T-helper 1 cell treated with Interleukin-12 subunit alpha and Interleukin-12 subunit beta and Interleukin-4 antibody, amounts not matched to agents 30 μg/mL and 1 μg/mL, for 36 hours (primary cell): ENCODE measurements around the gene DSTN.

ENCODE experiments used
- H3K27ac Mint-ChIP-seq: one replicate; pipeline ENCODE4 v1.8.0; 2021; ENCODE audit warnings: mild to moderate bottlenecking, mixed read lengths
- H3K27me3 Mint-ChIP-seq: one replicate; pipeline ENCODE4 v1.8.0; 2021; ENCODE audit warnings: low read depth, mixed read lengths
- H3K36me3 Mint-ChIP-seq: one replicate; pipeline ENCODE4 v1.8.0; 2021; ENCODE audit warnings: low read depth, mixed read lengths
- H3K4me1 Mint-ChIP-seq: one replicate; pipeline ENCODE4 v1.8.0; 2021; ENCODE audit warnings: low read depth, mixed read lengths
- H3K4me3 Mint-ChIP-seq: one replicate; pipeline ENCODE4 v1.8.0; 2021; ENCODE audit warnings: mild to moderate bottlenecking, moderate library complexity, mixed read lengths
- H3K9me3 Mint-ChIP-seq: one replicate; pipeline ENCODE4 v1.8.0; 2021; ENCODE audit warnings: mixed read lengths

The DSTN gene

GRCh38 chr20:17645010-17645409 lies 75.1 kb downstream of the DSTN start:
- Mint-ChIP-seq H3K4me1 (peaks cover 8% of the 10 kb centered on the region), H3K4me3 (no peak overlapping the region), H3K27ac (no peak overlapping the region), H3K27me3 (no peaks in the 10 kb centered on the region), H3K36me3 (peaks cover 3% of the 10 kb centered on the region), H3K9me3 (no peaks in the 10 kb centered on the region)

GRCh38 chr20:17645546-17646208 lies 75.8 kb downstream of the DSTN start:
- H3K36me3 Mint-ChIP-seq = peaks cover 1% of the 10 kb centered on the region
- H3K27ac Mint-ChIP-seq = no peak overlapping the region
- peaks cover 8% of the 10 kb centered on the region for H3K4me1 Mint-ChIP-seq
- H3K27me3 Mint-ChIP-seq = no peaks in the 10 kb centered on the region
- no peaks in the 10 kb centered on the region for H3K9me3 Mint-ChIP-seq
- no peak overlapping the region for H3K4me3 Mint-ChIP-seq

GRCh38 chr20:17646209-17646960 lies 76.5 kb downstream of the DSTN start:
- H3K4me3 Mint-ChIP-seq = no peak overlapping the region
- H3K27ac Mint-ChIP-seq = no peak overlapping the region
- peaks cover 8% of the 10 kb centered on the region for H3K4me1 Mint-ChIP-seq
- H3K36me3 Mint-ChIP-seq = peaks cover 1% of the 10 kb centered on the region
- no peaks in the 10 kb centered on the region for H3K9me3 Mint-ChIP-seq
- H3K27me3 Mint-ChIP-seq = no peaks in the 10 kb centered on the region

GRCh38 chr20:17646961-17647301 lies 77.1 kb downstream of the DSTN start:
- peaks cover 8% of the 10 kb centered on the region for H3K4me1 Mint-ChIP-seq
- no peak overlapping the region for H3K27ac Mint-ChIP-seq
- no peak overlapping the region for H3K4me3 Mint-ChIP-seq
- no peaks in the 10 kb centered on the region for H3K36me3 Mint-ChIP-seq
- H3K9me3 Mint-ChIP-seq = no peaks in the 10 kb centered on the region
- no peaks in the 10 kb centered on the region for H3K27me3 Mint-ChIP-seq

GRCh38 chr20:17647391-17648314 lies 77.8 kb downstream of the DSTN start:
- Mint-ChIP-seq H3K4me1 (peaks cover 8% of the 10 kb centered on the region), H3K27ac (no peak overlapping the region), H3K4me3 (no peak overlapping the region), H3K36me3 (no peaks in the 10 kb centered on the region), H3K9me3 (no peaks in the 10 kb centered on the region), H3K27me3 (no peaks in the 10 kb centered on the region)

- Mint-ChIP-seq H3K36me3 (no peaks in the 10 kb centered on the region), H3K27ac (no peak overlapping the region), H3K4me3 (no peak overlapping the region), H3K9me3 (no peaks in the 10 kb centered on the region), H3K27me3 (no peaks in the 10 kb centered on the region), H3K4me1 (peaks cover 8% of the 10 kb centered on the region)
Measured at GRCh38 chr20:17648315-17648646, 78.4 kb downstream of the DSTN start.

- H3K27ac Mint-ChIP-seq = no peak overlapping the region
- H3K9me3 Mint-ChIP-seq = no peaks in the 10 kb centered on the region
- H3K36me3 Mint-ChIP-seq = peaks cover 1% of the 10 kb centered on the region
- H3K4me3 Mint-ChIP-seq = no peak overlapping the region
- peaks cover 9% of the 10 kb centered on the region for H3K4me1 Mint-ChIP-seq
- no peaks in the 10 kb centered on the region for H3K27me3 Mint-ChIP-seq
Measured at GRCh38 chr20:17648791-17649730, 79.2 kb downstream of the DSTN start.

- Mint-ChIP-seq H3K4me1 (peaks cover 12% of the 10 kb centered on the region), H3K27me3 (no peaks in the 10 kb centered on the region), H3K36me3 (peaks cover 5% of the 10 kb centered on the region), H3K4me3 (no peak overlapping the region), H3K27ac (no peak overlapping the region), H3K9me3 (no peaks in the 10 kb centered on the region)
Measured at GRCh38 chr20:17650301-17651128, 80.6 kb downstream of the DSTN start.

- H3K4me3 Mint-ChIP-seq = no peak overlapping the region
- peaks cover 5% of the 10 kb centered on the region for H3K36me3 Mint-ChIP-seq
- no peak overlapping the region for H3K27ac Mint-ChIP-seq
- H3K27me3 Mint-ChIP-seq = no peaks in the 10 kb centered on the region
- H3K9me3 Mint-ChIP-seq = no peaks in the 10 kb centered on the region
- H3K4me1 Mint-ChIP-seq = peaks cover 12% of the 10 kb centered on the region
Measured at GRCh38 chr20:17651129-17651759, 81.4 kb downstream of the DSTN start.

GRCh38 chr20:17651760-17652388 lies 82.0 kb downstream of the DSTN start:
- Mint-ChIP-seq H3K27me3 (no peaks in the 10 kb centered on the region), H3K9me3 (no peaks in the 10 kb centered on the region), H3K4me1 (peaks cover 12% of the 10 kb centered on the region), H3K36me3 (peaks cover 7% of the 10 kb centered on the region), H3K4me3 (no peak overlapping the region), H3K27ac (no peak overlapping the region)

- Mint-ChIP-seq H3K9me3 (no peaks in the 10 kb centered on the region), H3K36me3 (peaks cover 11% of the 10 kb centered on the region), H3K27me3 (no peaks in the 10 kb centered on the region), H3K27ac (no peak overlapping the region), H3K4me3 (no peak overlapping the region), H3K4me1 (peaks cover 12% of the 10 kb centered on the region)
Measured at GRCh38 chr20:17652411-17652810, 82.5 kb downstream of the DSTN start.

- no peaks in the 10 kb centered on the region for H3K9me3 Mint-ChIP-seq
- no peak overlapping the region for H3K4me3 Mint-ChIP-seq
- H3K27me3 Mint-ChIP-seq = no peaks in the 10 kb centered on the region
- peaks cover 15% of the 10 kb centered on the region for H3K4me1 Mint-ChIP-seq
- H3K27ac Mint-ChIP-seq = peak overlapping the region; percentile 26
- H3K36me3 Mint-ChIP-seq = peaks cover 24% of the 10 kb centered on the region
Measured at GRCh38 chr20:17653835-17654648, 84.2 kb downstream of the DSTN start.
